NCI-H226 (cell line): ENCODE measurements around the gene GSTM3.
"Not testable (repeated sequence)": the region's sequence is repeated elsewhere in the genome, so short reads cannot be mapped to it uniquely, and the experiment has no call there.

Experiments used
- DNase-seq: peaks from one replicate; pipeline ENCODE4 v3.0.0-alpha.2; 2015

GSTM3 gene

GRCh38 chr1:109725510-109725909 is 15.3 kb downstream of the GSTM3 start:
- DNase-seq = no peak

- peak; percentile 33 for DNase-seq
Measured at GRCh38 chr1:109724933-109725332, 15.9 kb downstream of the GSTM3 start.

- peak; percentile 54 for DNase-seq
Measured at GRCh38 chr1:109722908-109723691, 17.7 kb downstream of the GSTM3 start.

GRCh38 chr1:109721971-109722370 is 18.9 kb downstream of the GSTM3 start:
- DNase-seq = no peak

- DNase-seq = peak; percentile 67
Measured at GRCh38 chr1:109721042-109721441, 19.8 kb downstream of the GSTM3 start.

- DNase-seq = no peak
Measured at GRCh38 chr1:109719337-109719837, 21.5 kb downstream of the GSTM3 start.

GRCh38 chr1:109718495-109718894 is 22.3 kb downstream of the GSTM3 start:
- DNase-seq = peak; percentile 42

- no peak for DNase-seq
Measured at GRCh38 chr1:109717729-109718128, 23.1 kb downstream of the GSTM3 start.

- DNase-seq = no peak
Measured at GRCh38 chr1:109716570-109717090, 24.2 kb downstream of the GSTM3 start.

- DNase-seq = no peak
Measured at GRCh38 chr1:109716121-109716520, 24.7 kb downstream of the GSTM3 start.

- DNase-seq = no peak
Measured at GRCh38 chr1:109714661-109715372, 26.0 kb downstream of the GSTM3 start.

GRCh38 chr1:109713636-109714035 is 27.2 kb downstream of the GSTM3 start:
- no peak for DNase-seq

GRCh38 chr1:109712321-109712864 is 28.4 kb downstream of the GSTM3 start:
- no peak for DNase-seq

- not testable (repeated sequence) for DNase-seq
Measured at GRCh38 chr1:109711593-109712320, 29.1 kb downstream of the GSTM3 start, which contains the start of gene GSTM5. Gene GSTM5 (plus strand): TSS chr1:109712251. CDS start chr1:109712313, 62 bp downstream.

- DNase-seq = not testable (repeated sequence)
Measured at GRCh38 chr1:109709822-109710221, 31.0 kb downstream of the GSTM3 start.

GRCh38 chr1:109708949-109709348 is 31.9 kb downstream of the GSTM3 start:
- DNase-seq = not testable (repeated sequence)

GRCh38 chr1:109705411-109705810 is 35.4 kb downstream of the GSTM3 start:
- DNase-seq = no peak

- no peak for DNase-seq
Measured at GRCh38 chr1:109704173-109704572, 36.7 kb downstream of the GSTM3 start.

- not testable (repeated sequence) for DNase-seq
Measured at GRCh38 chr1:109702940-109703339, 37.9 kb downstream of the GSTM3 start.

- not testable (repeated sequence) for DNase-seq
Measured at GRCh38 chr1:109697861-109698260, 43.0 kb downstream of the GSTM3 start.

- DNase-seq = no peak
Measured at GRCh38 chr1:109697066-109697465, 43.8 kb downstream of the GSTM3 start.

- DNase-seq = not testable (repeated sequence)
Measured at GRCh38 chr1:109695138-109695537, 45.7 kb downstream of the GSTM3 start.

GRCh38 chr1:109694400-109694799 is 46.4 kb downstream of the GSTM3 start:
- not testable (repeated sequence) for DNase-seq
